Naive B cell (primary cell): ENCODE results near the gene ZBTB16. TPM values are rescaled to one million over a fixed set of nuclear protein-coding genes. Genes with fewer than 3 reads are reported as not detected.

Experiments used
- ATAC-seq, 2 donors: fragments of 150-1000 bp; cut with Tn5 transposase; 2 replicates each; pipeline ENCODE4 v1.10.0; 2021; ENCODE audit warnings: low read depth in 2 of 2, mild to moderate bottlenecking in 2 of 2, moderate library complexity in 2 of 2
- DNase-seq: peaks from one replicate; pipeline ENCODE4 v3.0.0; 2022
- H3K27ac Mint-ChIP-seq, 6 donors: one replicate each; pipeline ENCODE4 v1.8.0; 2020 to 2022; ENCODE audit warnings: mild to moderate bottlenecking in 6 of 6, mixed read lengths in 6 of 6, moderate library complexity in 5 of 6, inconsistent platforms in 2 of 6
- H3K27me3 Mint-ChIP-seq, 3 donors: one replicate each; pipeline ENCODE4 v1.8.0; 2021 to 2022; ENCODE audit warnings: mixed read lengths in 3 of 3, mild to moderate bottlenecking in 1 of 3
- H3K36me3 Mint-ChIP-seq, 2 donors: one replicate each; pipeline ENCODE4 v1.8.0; 2020 to 2022; ENCODE audit warnings: mixed read lengths in 2 of 2, inconsistent platforms in 1 of 2, mild to moderate bottlenecking in 1 of 2
- H3K4me1 Mint-ChIP-seq, 3 donors: one replicate each; pipeline ENCODE4 v1.8.0; 2020 to 2022; ENCODE audit warnings: mixed read lengths in 3 of 3, inconsistent platforms in 1 of 3, mild to moderate bottlenecking in 1 of 3, moderate library complexity in 1 of 3
- H3K4me3 Mint-ChIP-seq, 8 donors: one replicate each; pipeline ENCODE4 v1.8.0; 2020 to 2022; ENCODE audit warnings: mild to moderate bottlenecking in 8 of 8, mixed read lengths in 8 of 8, moderate library complexity in 8 of 8, inconsistent platforms in 2 of 8
- H3K9me3 Mint-ChIP-seq, 7 donors: one replicate each; pipeline ENCODE4 v1.8.0; 2020 to 2022; ENCODE audit warnings: mixed read lengths in 7 of 7, mild to moderate bottlenecking in 5 of 7, inconsistent platforms in 2 of 7, moderate library complexity in 1 of 7
- polyA plus RNA-seq, 6 donors: library from polyadenylated mRNA; unstranded; fragments of 300-500 nt; fragmentation: Illumina TruSeq; gene quantifications; one replicate each; pipeline ENCODE4 v1.2.3, GENCODE V29; 2021; ENCODE audit warnings: low read depth in 6 of 6

The ZBTB16 gene
- polyA plus RNA-seq, 6 donors from 2014 or later, result 10.0 to 178 (median 50.5) TPM

- peak overlapping the region in 1 of 8 donors; percentile 25 for H3K4me3 Mint-ChIP-seq
- peaks cover 5 to 36% of the 10 kb centered on the region in 2 donors for H3K36me3 Mint-ChIP-seq
- ATAC-seq (no peak), DNase-seq (no peak)
- H3K4me1 Mint-ChIP-seq, result peaks cover 6 to 13% (median 9%) of the 10 kb centered on the region in 3 donors
- no peaks in the 10 kb centered on the region for H3K9me3 Mint-ChIP-seq
- H3K27me3 Mint-ChIP-seq, result peaks cover 0 to 7% (median 0%) of the 10 kb centered on the region in 3 donors
- peak overlapping the region in 2 of 6 donors; percentile 19 to 60 for H3K27ac Mint-ChIP-seq
These were observed 187.0 kb downstream of the ZBTB16 start for GRCh38 chr11:114246321-114247069.

GRCh38 chr11:114247070-114247789 lies 187.7 kb downstream of the ZBTB16 start:
- H3K27ac Mint-ChIP-seq, result peak overlapping the region in 2 of 6 donors; percentile 19 to 60
- no peak for ATAC-seq
- H3K36me3 Mint-ChIP-seq, result peaks cover 5 to 36% of the 10 kb centered on the region in 2 donors
- H3K27me3 Mint-ChIP-seq, result no peaks in the 10 kb centered on the region
- no peak overlapping the region for H3K4me3 Mint-ChIP-seq
- H3K9me3 Mint-ChIP-seq, result no peaks in the 10 kb centered on the region
- H3K4me1 Mint-ChIP-seq, result peaks cover 12 to 17% (median 16%) of the 10 kb centered on the region in 3 donors
- no peak for DNase-seq

GRCh38 chr11:114250180-114250579 lies 190.7 kb downstream of the ZBTB16 start:
- peaks cover 12 to 17% (median 17%) of the 10 kb centered on the region in 3 donors for H3K4me1 Mint-ChIP-seq
- ATAC-seq (no peak), DNase-seq (no peak)
- peak overlapping the region in 1 of 8 donors; percentile 42 for H3K4me3 Mint-ChIP-seq
- no peaks in the 10 kb centered on the region for H3K9me3 Mint-ChIP-seq
- H3K27ac Mint-ChIP-seq, result peak overlapping the region in 3 of 6 donors; percentile 10 to 69 (median 28)
- H3K27me3 Mint-ChIP-seq, result no peaks in the 10 kb centered on the region
- peaks cover 5 to 36% of the 10 kb centered on the region in 2 donors for H3K36me3 Mint-ChIP-seq

GRCh38 chr11:114250993-114251814 lies 191.7 kb downstream of the ZBTB16 start:
- Mint-ChIP-seq H3K9me3 (no peaks in the 10 kb centered on the region), H3K36me3 (peaks cover 5 to 35% of the 10 kb centered on the region in 2 donors), H3K4me1 (peaks cover 12 to 17% (median 17%) of the 10 kb centered on the region in 3 donors), H3K4me3 (peak overlapping the region in 2 of 8 donors; percentile 18 to 33), H3K27ac (peak overlapping the region in 4 of 6 donors; percentile 10 to 78 (median 60)), H3K27me3 (no peaks in the 10 kb centered on the region)
- DNase-seq (no peak), ATAC-seq (no peak)

GRCh38 chr11:114251815-114252337 lies 192.4 kb downstream of the ZBTB16 start:
- H3K36me3 Mint-ChIP-seq, result peaks cover 5 to 28% of the 10 kb centered on the region in 2 donors
- H3K27me3 Mint-ChIP-seq, result no peaks in the 10 kb centered on the region
- no peak for DNase-seq
- H3K9me3 Mint-ChIP-seq, result no peaks in the 10 kb centered on the region
- H3K27ac Mint-ChIP-seq, result peak overlapping the region; percentile 10 to 78 (median 62)
- no peak for ATAC-seq
- peaks cover 12 to 17% (median 13%) of the 10 kb centered on the region in 3 donors for H3K4me1 Mint-ChIP-seq
- H3K4me3 Mint-ChIP-seq, result peak overlapping the region in 1 of 8 donors; percentile 15

- peaks cover 5 to 28% of the 10 kb centered on the region in 2 donors for H3K36me3 Mint-ChIP-seq
These were observed 193.3 kb downstream of the ZBTB16 start for GRCh38 chr11:114252767-114253166.

GRCh38 chr11:114253771-114254170 lies 194.3 kb downstream of the ZBTB16 start:
- peaks cover 24 to 27% (median 26%) of the 10 kb centered on the region in 3 donors for H3K4me1 Mint-ChIP-seq
- ATAC-seq (no peak), DNase-seq (no peak)
- peaks cover 5 to 20% of the 10 kb centered on the region in 2 donors for H3K36me3 Mint-ChIP-seq
- peak overlapping the region in 5 of 6 donors; percentile 19 to 84 (median 26) for H3K27ac Mint-ChIP-seq
- H3K4me3 Mint-ChIP-seq, result no peak overlapping the region
- no peaks in the 10 kb centered on the region for H3K9me3 Mint-ChIP-seq
- H3K27me3 Mint-ChIP-seq, result no peaks in the 10 kb centered on the region

More at GRCh38 chr11:114252767-114253166, 193.3 kb downstream of the ZBTB16 start:
- no peak for ATAC-seq
- H3K27ac Mint-ChIP-seq, result peak overlapping the region in 5 of 6 donors; percentile 2 to 79 (median 61)
- no peaks in the 10 kb centered on the region for H3K9me3 Mint-ChIP-seq
- peak overlapping the region in 1 of 8 donors; percentile 26 for H3K4me3 Mint-ChIP-seq
- peaks cover 18 to 20% (median 19%) of the 10 kb centered on the region in 3 donors for H3K4me1 Mint-ChIP-seq
- no peaks in the 10 kb centered on the region for H3K27me3 Mint-ChIP-seq
- DNase-seq, result no peak

- H3K27me3 Mint-ChIP-seq, result no peaks in the 10 kb centered on the region
- peak overlapping the region in 3 of 6 donors; percentile 26 to 84 (median 54) for H3K27ac Mint-ChIP-seq
- H3K4me1 Mint-ChIP-seq, result peaks cover 33 to 36% (median 34%) of the 10 kb centered on the region in 3 donors
- H3K4me3 Mint-ChIP-seq, result no peak overlapping the region
- peaks cover 5 to 20% of the 10 kb centered on the region in 2 donors for H3K36me3 Mint-ChIP-seq
- DNase-seq, result no peak
- ATAC-seq, result no peak
- no peaks in the 10 kb centered on the region for H3K9me3 Mint-ChIP-seq
These were observed 195.1 kb downstream of the ZBTB16 start for GRCh38 chr11:114254571-114255146.

- H3K9me3 Mint-ChIP-seq, result no peaks in the 10 kb centered on the region
- DNase-seq (no peak), ATAC-seq (no peak)
- H3K27me3 Mint-ChIP-seq, result no peaks in the 10 kb centered on the region
- peaks cover 5 to 17% of the 10 kb centered on the region in 2 donors for H3K36me3 Mint-ChIP-seq
- peaks cover 39 to 40% (median 40%) of the 10 kb centered on the region in 3 donors for H3K4me1 Mint-ChIP-seq
- H3K4me3 Mint-ChIP-seq, result peak overlapping the region in 1 of 8 donors; percentile 64
- peak overlapping the region in 3 of 6 donors; percentile 25 to 95 (median 52) for H3K27ac Mint-ChIP-seq
These were observed 195.8 kb downstream of the ZBTB16 start for GRCh38 chr11:114255289-114255688.

GRCh38 chr11:114256176-114256966 lies 196.9 kb downstream of the ZBTB16 start:
- Mint-ChIP-seq H3K36me3 (peaks cover 2 to 7% of the 10 kb centered on the region in 2 donors), H3K27me3 (no peaks in the 10 kb centered on the region), H3K4me1 (peaks cover 35 to 42% (median 38%) of the 10 kb centered on the region in 3 donors), H3K9me3 (no peaks in the 10 kb centered on the region), H3K27ac (peak overlapping the region; percentile 44 to 95 (median 87)), H3K4me3 (peak overlapping the region in 2 of 8 donors; percentile 25 to 29)
- ATAC-seq, result no peak
- DNase-seq, result no peak

- Mint-ChIP-seq H3K4me1 (peaks cover 30 to 37% (median 32%) of the 10 kb centered on the region in 3 donors), H3K27ac (peak overlapping the region; percentile 44 to 96 (median 89)), H3K27me3 (no peaks in the 10 kb centered on the region), H3K4me3 (peak overlapping the region in 1 of 8 donors; percentile 29), H3K9me3 (no peaks in the 10 kb centered on the region), H3K36me3 (peaks cover 0 to 7% of the 10 kb centered on the region in 2 donors)
- no peak for DNase-seq
- ATAC-seq, result no peak
These were observed 197.4 kb downstream of the ZBTB16 start for GRCh38 chr11:114256967-114257286.
